ENCODE measurements around the gene EFS.

EFS gene

DNA sequence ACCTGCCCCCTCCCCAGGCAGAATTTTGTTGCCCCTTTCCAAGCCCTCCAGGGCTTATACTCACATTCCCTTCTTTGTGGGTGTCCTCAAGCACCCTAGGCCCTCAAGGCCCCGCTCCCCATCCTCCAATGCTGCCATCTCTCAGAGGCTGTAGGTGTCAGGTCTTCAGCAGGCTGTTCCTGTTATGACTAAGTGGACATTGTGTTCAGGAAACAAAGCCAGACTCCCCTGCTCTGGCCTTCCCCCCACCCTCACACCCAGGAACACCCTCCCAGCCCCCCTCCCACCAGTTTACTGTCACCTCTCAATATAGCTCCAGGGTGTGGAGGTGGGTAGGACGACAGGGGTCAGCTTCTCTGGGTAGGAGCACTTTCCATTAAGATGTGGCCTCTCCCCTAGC lies 44.5 kb upstream of the EFS start:
- TF ChIP-seq, protein P1, sequence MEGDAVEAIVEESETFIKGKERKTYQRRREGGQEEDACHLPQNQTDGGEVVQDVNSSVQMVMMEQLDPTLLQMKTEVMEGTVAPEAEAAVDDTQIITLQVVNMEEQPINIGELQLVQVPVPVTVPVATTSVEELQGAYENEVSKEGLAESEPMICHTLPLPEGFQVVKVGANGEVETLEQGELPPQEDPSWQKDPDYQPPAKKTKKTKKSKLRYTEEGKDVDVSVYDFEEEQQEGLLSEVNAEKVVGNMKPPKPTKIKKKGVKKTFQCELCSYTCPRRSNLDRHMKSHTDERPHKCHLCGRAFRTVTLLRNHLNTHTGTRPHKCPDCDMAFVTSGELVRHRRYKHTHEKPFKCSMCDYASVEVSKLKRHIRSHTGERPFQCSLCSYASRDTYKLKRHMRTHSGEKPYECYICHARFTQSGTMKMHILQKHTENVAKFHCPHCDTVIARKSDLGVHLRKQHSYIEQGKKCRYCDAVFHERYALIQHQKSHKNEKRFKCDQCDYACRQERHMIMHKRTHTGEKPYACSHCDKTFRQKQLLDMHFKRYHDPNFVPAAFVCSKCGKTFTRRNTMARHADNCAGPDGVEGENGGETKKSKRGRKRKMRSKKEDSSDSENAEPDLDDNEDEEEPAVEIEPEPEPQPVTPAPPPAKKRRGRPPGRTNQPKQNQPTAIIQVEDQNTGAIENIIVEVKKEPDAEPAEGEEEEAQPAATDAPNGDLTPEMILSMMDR (IDR thresholded peaks at IDR 0.05; ENCODE audit: low read depth, low read length, missing control alignments) = no peak
- in situ Hi-C loops (cut with HindIII; ENCODE audit: low sequenced_read_pairs) = no loop called here
- no peak for DNase-seq (ENCODE audit: low read depth)
- H3K4me3 ChIP-seq (ENCODE audit: low read depth, low read length) = no peak overlapping the region

GRCh38 chr14:23408307-23408630 lies 43.3 kb upstream of the EFS start:
- H3K4me3 ChIP-seq (ENCODE audit: low read depth, low read length) = no peak overlapping the region
- TF ChIP-seq, protein P1 (IDR thresholded peaks at IDR 0.05; ENCODE audit: low read depth, low read length, missing control alignments) = no peak
- DNase-seq (ENCODE audit: low read depth) = no peak
- in situ Hi-C loops (cut with HindIII; ENCODE audit: low sequenced_read_pairs) = no loop called here

GRCh38 chr14:23407516-23408306 lies 42.7 kb upstream of the EFS start, which contains the start of gene MYH6:
TSS of gene MYH6 (minus strand) at chr14:23408273. CDS start at chr14:23407223, 1,050 bp downstream.
- in situ Hi-C loops (cut with HindIII; ENCODE audit: low sequenced_read_pairs) = no loop called here
- H3K4me3 ChIP-seq (ENCODE audit: low read depth, low read length) = no peak within 1 kb of the TSS
- DNase-seq (ENCODE audit: low read depth) = no peak
- TF ChIP-seq, protein P1 (IDR thresholded peaks at IDR 0.05; ENCODE audit: low read depth, low read length, missing control alignments) = no peak

DNA sequence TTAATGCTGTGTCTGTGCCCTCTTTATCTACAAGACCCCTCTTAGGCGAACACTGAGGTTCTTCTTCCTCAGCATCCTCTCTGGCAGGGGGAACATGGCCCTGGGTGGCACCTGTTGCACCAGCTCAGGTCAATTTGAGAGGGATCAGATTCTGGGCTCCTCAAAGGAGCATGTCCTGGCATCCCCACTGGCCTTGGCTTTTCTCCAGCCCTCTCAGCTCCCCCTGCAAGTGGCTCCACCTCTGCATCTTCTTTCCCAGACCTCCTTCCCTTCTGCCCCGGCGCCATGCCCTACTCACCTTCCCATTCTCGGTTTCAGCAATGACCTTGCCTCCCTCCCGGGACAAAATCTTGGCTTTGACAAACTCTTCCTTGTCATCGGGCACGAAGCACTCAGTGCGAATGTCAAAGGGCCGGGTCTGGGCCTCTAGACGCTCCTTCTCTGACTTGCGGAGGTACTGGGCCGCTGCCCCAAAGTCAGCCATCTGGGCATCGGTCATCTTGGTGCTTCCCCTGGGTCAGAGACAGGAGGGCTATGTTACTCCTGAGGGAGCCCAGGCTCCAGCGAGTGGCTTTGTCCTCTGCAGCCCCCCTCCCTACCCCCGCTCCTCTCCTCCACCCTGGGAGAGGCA lies 41.9 kb upstream of the EFS start:
- H3K4me3 ChIP-seq (ENCODE audit: low read depth, low read length) = no peak overlapping the region
- in situ Hi-C loops (cut with HindIII; ENCODE audit: low sequenced_read_pairs) = no loop called here
- TF ChIP-seq, protein P1 (IDR thresholded peaks at IDR 0.05; ENCODE audit: low read depth, low read length, missing control alignments) = no peak
- no peak for DNase-seq (ENCODE audit: low read depth)

- in situ Hi-C loops (cut with HindIII; ENCODE audit: low sequenced_read_pairs) = no loop called here
- DNase-seq (ENCODE audit: low read depth) = no peak
- no peak overlapping the region for H3K4me3 ChIP-seq (ENCODE audit: low read depth, low read length)
- TF ChIP-seq, protein P1 (IDR thresholded peaks at IDR 0.05; ENCODE audit: low read depth, low read length, missing control alignments) = no peak
Measured at GRCh38 chr14:23406244-23406643, 41.3 kb upstream of the EFS start.

DNA sequence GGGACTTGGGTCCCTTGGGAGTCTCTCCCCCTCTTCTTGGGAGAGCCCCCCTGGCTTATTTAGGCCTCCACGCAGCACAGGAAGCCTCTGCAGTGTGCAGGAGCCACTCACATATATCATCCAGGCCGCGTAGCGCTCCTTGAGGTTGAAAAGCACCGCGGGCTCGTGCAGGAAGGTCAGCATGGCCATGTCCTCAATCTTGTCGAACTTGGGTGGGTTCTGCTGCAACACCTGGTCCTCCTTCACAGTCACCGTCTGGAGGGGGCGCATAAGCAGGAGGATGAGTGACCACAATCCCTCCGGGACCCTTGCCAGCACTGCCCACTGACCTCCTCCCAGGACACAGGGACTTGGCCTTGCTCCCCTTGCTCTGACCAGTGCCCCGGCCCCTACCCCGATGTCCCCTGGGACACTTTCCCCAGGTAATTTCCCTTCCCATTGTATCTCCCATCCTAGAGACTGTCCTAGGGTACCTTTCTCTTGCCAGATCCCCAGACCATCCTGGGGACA lies 40.6 kb upstream of the EFS start:
- no peak for DNase-seq (ENCODE audit: low read depth)
- no peak overlapping the region for H3K4me3 ChIP-seq (ENCODE audit: low read depth, low read length)
- TF ChIP-seq, protein P1 (IDR thresholded peaks at IDR 0.05; ENCODE audit: low read depth, low read length, missing control alignments) = no peak
- in situ Hi-C loops (cut with HindIII; ENCODE audit: low sequenced_read_pairs) = no loop called here

Data from astrocyte of the cerebellum (primary cell).